ENCODE results near the gene LRRC2. TPM values are rescaled to one million over a fixed set of nuclear protein-coding genes. Genes with fewer than 3 reads are reported as not detected.

Gene LRRC2
- total RNA-seq, 1 donor from 2014 or later: 2.8 TPM

- no peak for DNase-seq
Measured at GRCh38 chr3:46479021-46479420, 87.1 kb downstream of the LRRC2 start.

DNA sequence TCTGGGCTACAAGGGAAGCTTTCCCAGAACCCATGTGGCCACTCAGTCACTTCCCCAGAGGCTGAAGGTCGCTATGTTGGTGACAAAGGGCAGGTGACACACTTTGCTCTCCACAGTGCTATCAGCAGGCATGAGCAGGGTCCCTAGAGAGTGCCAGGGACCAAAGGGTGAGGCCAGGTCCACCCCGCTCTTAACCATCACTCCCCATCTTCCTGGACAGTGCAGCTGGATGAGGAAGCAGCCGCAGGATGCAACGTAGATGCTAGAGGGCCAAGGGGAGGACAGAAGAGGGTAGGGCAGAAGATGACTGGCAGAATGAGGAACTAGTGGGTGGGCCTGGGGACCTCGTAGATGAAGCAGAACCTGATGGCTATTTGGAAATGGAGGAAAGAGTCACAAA, 87.8 kb downstream of the LRRC2 start:
- no peak for DNase-seq

DNA sequence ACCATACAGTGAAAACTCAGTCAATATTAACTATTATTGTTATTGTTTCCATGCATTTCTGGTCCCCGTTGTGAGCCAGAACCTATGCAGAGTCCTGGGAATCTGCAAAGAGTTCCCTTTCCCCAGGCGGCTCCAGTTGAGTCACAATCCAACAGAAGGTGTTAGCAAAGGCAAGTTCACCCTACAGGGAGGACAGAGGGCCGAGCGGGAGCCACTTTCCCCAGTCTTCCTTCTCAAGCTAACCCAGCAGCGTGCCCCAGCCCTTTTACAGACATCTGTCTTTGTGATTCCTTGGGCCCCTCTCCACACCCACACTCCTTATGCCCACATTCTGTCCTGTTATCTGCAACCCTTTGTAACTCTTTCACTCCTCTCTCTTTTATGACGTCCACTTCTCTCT, 88.3 kb downstream of the LRRC2 start:
- DNase-seq: no peak

- DNase-seq: no peak
Measured at GRCh38 chr3:46477145-46477544, 89.0 kb downstream of the LRRC2 start.

GRCh38 chr3:46472736-46473135, 93.4 kb downstream of the LRRC2 start:
- no peak for DNase-seq

DNA sequence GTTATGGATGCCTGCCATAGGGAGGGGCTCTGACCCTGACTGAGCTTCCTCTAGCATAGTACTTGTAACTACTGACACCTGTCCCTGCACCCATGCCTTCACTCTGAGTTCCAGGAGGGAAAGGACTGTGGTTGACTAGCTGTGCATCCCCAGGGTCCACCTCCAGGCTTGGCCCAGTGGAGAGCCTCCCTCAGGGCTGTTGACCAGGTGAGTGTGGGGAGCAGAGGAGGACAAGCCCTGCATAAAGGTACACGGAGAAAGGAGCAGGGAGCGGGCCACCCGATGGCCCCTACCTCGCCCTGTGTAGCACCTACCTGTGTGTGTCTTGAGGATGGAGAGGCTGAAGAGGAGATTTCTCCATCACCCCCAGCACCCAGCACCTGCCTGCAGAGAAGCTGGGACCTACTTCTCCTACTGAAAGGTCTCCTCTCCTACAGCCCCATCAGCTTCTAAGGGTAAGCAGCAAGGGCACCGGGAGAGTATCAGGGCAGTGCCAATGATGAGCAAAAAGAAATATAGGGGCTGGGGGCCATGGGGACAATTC, 94.7 kb downstream of the LRRC2 start:
- no peak for DNase-seq

DNA sequence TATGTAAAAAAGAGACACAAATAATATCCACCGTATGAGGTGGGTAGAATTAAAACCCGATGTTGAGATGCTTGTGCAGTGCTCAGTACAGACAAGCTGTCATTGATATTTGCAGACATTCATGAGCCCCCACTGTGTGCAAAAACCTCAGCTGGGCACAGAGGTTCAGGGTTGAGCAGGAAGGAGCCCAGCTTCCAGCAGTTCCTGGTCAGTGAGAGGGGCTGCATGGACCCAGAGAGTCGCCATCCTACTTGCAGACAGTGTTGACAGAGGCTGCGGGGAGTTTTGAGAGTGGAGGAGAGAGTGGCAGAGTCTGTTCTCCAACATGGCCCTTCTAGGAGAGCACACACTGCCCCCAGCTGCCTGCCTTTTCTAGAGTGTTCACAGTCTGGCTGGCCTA, 95.3 kb downstream of the LRRC2 start:
- no peak for DNase-seq

DNA sequence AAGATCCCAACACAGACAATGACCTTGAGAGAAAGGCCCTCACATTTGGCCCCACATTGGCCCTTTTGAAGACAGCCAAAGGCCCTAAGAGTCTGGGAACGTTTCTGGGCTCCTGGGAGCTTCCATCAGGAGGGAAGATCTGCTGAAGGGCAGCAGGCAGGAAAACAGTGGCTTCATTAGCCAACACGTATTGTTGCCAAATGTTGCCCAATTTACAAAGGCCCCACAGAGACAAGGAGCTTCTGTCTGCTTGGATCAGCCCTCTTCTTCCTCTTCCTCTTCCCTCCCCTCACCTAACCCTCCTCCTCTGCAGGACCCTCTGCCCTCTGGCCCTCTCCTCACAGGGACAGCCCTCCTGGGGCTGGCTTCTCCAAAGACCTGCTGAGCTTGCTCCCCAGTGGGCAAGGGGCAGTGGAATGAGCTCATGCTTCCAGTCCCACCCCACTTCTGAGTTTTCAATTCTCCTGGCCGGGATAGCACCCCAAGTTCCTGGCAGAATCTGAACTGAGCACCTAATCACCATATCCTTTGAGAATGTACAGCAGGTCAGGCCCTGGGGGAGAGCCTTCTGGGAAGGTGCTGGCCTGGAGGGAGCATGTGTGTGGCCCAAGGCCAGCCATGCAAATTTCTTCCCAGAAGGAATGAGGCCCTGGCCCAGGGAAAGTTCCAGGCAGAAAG, 96.3 kb downstream of the LRRC2 start:
- DNase-seq: no peak

DNA sequence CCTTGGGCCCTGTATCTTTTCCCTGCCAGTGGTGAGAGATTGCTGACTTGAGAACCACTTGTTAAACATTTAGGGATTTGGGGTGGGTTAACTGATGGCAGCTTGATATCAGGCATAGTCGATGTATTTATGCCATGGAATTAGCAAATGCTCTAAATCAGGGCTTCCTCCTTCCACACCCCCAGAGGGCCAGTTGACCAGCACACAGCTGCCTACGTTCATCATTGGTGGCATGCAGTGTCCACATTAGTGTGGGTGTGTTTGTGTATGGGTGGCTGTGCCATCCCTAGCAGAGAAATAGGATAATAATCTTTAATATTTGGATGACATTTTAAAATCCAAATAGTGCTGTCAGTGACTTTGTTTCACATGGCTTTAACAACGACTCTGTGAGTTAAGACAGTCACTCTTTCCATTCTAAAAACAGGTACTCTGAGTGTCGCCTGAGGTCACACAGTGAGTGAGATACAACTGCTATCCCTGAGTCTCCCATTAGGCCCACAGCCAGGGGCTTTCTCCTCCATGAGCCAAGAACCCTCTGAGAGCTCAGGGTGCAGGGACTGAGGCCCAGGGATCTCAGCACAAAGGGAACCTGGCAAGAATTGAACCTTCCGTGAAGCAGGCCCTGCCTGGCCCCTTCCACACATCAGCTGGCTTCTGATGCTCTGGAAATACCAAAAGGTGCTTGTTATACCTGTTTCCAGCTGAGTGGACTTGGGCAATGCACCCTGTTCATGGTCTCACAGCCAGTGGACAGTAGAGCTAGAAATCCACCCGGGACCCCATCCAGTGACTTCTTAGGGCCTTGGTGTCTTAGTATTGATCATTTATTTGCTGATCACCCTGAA, 97.1 kb downstream of the LRRC2 start:
- no peak for DNase-seq

GRCh38 chr3:46467562-46467961, 98.5 kb downstream of the LRRC2 start:
- DNase-seq: no peak

DNA sequence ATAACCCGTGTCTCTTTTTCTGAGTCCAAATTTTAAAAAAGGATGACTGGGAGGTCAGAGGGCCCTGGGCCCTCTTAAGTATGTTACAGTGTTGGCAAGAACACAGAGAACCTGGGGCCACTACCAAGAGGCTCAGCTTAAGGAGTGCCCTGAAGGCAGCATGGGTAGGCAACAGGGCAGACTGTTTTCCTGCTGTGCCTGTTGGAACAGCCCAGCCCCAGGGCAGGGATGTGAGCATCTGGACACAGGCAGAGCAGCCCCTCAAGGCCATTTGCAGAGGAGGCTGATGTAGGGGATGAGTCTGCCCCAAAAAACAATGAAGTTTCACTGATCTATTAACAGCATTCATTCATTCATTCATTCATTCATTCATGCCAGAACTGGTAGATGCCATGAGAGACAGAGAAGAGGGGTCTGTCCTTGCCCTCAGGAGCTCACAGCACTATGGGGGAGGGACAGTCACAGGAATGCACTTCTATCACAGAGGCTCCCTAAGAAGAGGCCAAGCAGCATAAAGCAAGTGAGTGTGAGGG, 99.2 kb downstream of the LRRC2 start:
- no peak for DNase-seq

GRCh38 chr3:46466273-46466672, 99.8 kb downstream of the LRRC2 start:
- no peak for DNase-seq

Other genes with a start within 250 kb of the LRRC2 start
- gene CCR2, start 212.2 kb downstream of the LRRC2 start, total RNA-seq: 2.9 TPM
- gene CCR5, start 195.4 kb downstream of the LRRC2 start, total RNA-seq: 0.10 TPM
- 1.2 TPM for gene CCRL2, start 159.0 kb downstream of the LRRC2 start, total RNA-seq
- gene LTF, start 101.4 kb downstream of the LRRC2 start, total RNA-seq: 60.7 TPM
- gene RTP3, start 68.3 kb downstream of the LRRC2 start, total RNA-seq: not detected
- not detected for gene FAM240A, start 46.2 kb upstream of the LRRC2 start, total RNA-seq
- gene ALS2CL, start 127.4 kb upstream of the LRRC2 start, total RNA-seq: 21.0 TPM
- gene TMIE, start 135.1 kb upstream of the LRRC2 start, total RNA-seq: 0.30 TPM
- gene PRSS50, start 151.6 kb upstream of the LRRC2 start, total RNA-seq: 0.89 TPM

Measured in skin of body (tissue), 2 donors.